HL-60 (cell line): Measurements from ENCODE around the gene LSAMP.

Experiments
- DNase-seq, 2 experiments: peaks; one replicate each; pipeline ENCODE4 v3.0.0-alpha.2; 2010 to 2020; ENCODE audit warnings: low read depth in 1 of 2, low spot score in 1 of 2
- H3K27ac ChIP-seq: fragments of 250-450 bp; sonication (Bioruptor Pico); replicated peaks from 2 replicates; pipeline ENCODE4 v1.5.1; 2020; ENCODE audit warnings: mild to moderate bottlenecking, moderate library complexity
- H3K27me3 ChIP-seq: fragments of 250-450 bp; sonication (Bioruptor Pico); 2 replicates; pipeline ENCODE4 v1.5.1; 2021; ENCODE audit warnings: mild to moderate bottlenecking, moderate library complexity; ENCODE audit not compliant: insufficient read depth, poor library complexity, severe bottlenecking
- H3K4me3 ChIP-seq: replicated peaks from 2 replicates; pipeline ENCODE4 v1.5.1; 2011; ENCODE audit warnings: mild to moderate bottlenecking, control low read depth, low read length; ENCODE audit not compliant: insufficient read depth
- GABPA ChIP-seq: IDR thresholded peaks from 2 replicates; pipeline ENCODE4 v1.6.1; 2012; ENCODE audit warnings: low read depth
- POLR2AphosphoS5 ChIP-seq: IDR thresholded peaks from 2 replicates; pipeline ENCODE4 v1.6.1; 2012; ENCODE audit warnings: low read depth
- SPI1 ChIP-seq: IDR thresholded peaks from 2 replicates; pipeline ENCODE4 v1.6.1; 2012; ENCODE audit warnings: low read depth, mild to moderate bottlenecking, borderline replicate concordance
- TF ChIP-seq, protein P1 (sequence below): IDR thresholded peaks from one replicate; pipeline ENCODE4 v1.5.1; 2011; ENCODE audit warnings: low read length, control low read depth, inconsistent platforms; ENCODE audit not compliant: insufficient read depth
- TF ChIP-seq, protein P2 (sequence below): IDR thresholded peaks from 2 replicates; pipeline ENCODE4 v1.6.1; 2012; ENCODE audit warnings: low read depth; ENCODE audit not compliant: insufficient replicate concordance

The LSAMP gene

DNA sequence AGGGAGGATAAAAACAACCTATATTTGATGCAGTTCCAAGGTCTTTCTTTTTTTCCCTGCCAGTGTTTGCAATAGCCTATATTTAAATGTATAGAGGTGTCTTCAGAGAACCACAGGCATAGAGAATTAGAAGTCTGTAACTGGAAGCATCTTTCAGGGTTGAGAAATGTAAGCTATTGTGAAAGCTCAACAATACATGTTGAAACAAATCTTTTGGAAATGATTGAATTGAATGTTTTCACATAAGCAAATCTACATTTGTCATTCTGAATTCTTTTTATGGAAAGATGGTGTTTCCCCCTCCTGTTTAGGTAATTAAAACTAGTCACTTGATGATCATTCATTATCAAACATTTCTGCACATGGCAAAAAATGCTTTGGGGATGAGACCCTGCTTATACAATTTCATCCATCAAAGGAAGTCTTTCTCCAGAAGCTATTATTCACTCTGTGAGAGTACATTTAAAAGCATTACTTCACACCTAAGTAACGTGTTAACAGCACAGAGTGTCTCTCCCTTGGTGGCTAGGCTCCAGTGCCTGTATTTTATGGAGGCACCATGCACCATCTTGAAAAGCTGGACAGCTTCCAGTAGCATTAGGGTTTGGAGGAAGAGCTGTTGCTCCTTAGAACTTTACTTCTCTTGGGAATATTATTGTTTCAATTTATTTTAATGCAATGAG, 406.2 kb downstream of the LSAMP start:
- no peak for TF ChIP-seq GABPA
- TF ChIP-seq POLR2AphosphoS5 = no peak
- TF ChIP-seq, protein P1, sequence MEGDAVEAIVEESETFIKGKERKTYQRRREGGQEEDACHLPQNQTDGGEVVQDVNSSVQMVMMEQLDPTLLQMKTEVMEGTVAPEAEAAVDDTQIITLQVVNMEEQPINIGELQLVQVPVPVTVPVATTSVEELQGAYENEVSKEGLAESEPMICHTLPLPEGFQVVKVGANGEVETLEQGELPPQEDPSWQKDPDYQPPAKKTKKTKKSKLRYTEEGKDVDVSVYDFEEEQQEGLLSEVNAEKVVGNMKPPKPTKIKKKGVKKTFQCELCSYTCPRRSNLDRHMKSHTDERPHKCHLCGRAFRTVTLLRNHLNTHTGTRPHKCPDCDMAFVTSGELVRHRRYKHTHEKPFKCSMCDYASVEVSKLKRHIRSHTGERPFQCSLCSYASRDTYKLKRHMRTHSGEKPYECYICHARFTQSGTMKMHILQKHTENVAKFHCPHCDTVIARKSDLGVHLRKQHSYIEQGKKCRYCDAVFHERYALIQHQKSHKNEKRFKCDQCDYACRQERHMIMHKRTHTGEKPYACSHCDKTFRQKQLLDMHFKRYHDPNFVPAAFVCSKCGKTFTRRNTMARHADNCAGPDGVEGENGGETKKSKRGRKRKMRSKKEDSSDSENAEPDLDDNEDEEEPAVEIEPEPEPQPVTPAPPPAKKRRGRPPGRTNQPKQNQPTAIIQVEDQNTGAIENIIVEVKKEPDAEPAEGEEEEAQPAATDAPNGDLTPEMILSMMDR = no peak
- TF ChIP-seq, protein P2, sequence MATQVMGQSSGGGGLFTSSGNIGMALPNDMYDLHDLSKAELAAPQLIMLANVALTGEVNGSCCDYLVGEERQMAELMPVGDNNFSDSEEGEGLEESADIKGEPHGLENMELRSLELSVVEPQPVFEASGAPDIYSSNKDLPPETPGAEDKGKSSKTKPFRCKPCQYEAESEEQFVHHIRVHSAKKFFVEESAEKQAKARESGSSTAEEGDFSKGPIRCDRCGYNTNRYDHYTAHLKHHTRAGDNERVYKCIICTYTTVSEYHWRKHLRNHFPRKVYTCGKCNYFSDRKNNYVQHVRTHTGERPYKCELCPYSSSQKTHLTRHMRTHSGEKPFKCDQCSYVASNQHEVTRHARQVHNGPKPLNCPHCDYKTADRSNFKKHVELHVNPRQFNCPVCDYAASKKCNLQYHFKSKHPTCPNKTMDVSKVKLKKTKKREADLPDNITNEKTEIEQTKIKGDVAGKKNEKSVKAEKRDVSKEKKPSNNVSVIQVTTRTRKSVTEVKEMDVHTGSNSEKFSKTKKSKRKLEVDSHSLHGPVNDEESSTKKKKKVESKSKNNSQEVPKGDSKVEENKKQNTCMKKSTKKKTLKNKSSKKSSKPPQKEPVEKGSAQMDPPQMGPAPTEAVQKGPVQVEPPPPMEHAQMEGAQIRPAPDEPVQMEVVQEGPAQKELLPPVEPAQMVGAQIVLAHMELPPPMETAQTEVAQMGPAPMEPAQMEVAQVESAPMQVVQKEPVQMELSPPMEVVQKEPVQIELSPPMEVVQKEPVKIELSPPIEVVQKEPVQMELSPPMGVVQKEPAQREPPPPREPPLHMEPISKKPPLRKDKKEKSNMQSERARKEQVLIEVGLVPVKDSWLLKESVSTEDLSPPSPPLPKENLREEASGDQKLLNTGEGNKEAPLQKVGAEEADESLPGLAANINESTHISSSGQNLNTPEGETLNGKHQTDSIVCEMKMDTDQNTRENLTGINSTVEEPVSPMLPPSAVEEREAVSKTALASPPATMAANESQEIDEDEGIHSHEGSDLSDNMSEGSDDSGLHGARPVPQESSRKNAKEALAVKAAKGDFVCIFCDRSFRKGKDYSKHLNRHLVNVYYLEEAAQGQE = no peak
- no peak for TF ChIP-seq SPI1
- DNase-seq = peak in 1 of 2 experiments; percentile 35
- no peaks in the 10 kb centered on the region for H3K27me3 ChIP-seq
- H3K27ac ChIP-seq = no peak overlapping the region
- no peak overlapping the region for H3K4me3 ChIP-seq

DNA sequence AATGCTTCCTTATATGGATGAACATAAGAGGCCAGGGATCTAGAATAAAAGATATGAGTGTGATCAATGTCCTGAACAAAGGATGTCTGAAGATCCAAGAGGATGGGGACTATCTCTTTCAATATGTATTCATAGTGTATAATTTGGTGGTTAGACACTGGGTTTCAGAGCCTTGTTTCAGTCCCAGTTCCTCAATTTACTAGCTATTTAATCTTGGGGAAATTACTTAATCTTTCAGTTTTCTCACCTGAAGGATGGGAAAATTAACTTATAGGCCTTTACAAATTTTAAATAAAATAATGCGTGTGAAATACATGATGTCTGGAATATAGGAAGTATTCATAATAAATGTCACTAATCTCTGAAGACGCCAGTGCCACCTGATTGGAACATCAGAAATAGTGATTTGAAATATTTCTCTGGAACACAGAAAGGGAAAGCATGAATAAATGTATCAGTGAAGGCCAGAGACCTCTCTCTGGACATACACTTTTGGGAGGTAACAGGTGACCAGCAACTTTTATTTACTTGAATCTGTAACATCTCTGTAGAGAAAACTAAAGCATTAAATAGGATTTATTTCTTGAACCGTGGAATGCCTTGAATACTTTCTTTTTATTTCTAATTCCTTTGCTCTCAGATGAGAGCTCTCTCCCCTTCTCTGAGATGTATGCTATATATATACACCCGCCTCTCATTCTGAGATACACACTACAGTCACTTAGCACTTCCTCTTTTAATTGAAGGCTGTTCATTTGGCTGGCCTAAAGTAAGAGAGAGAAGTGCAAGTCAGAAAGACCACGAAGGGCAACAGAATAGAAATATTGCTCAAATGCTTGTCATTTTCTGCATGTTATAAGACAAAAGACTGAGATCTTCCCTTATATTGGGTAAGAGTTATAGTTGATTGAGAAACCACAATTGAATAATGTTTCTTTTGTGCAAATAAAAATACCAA, 407.1 kb downstream of the LSAMP start:
- TF ChIP-seq GABPA = no peak
- peak; percentile 96 for TF ChIP-seq SPI1

DNA sequence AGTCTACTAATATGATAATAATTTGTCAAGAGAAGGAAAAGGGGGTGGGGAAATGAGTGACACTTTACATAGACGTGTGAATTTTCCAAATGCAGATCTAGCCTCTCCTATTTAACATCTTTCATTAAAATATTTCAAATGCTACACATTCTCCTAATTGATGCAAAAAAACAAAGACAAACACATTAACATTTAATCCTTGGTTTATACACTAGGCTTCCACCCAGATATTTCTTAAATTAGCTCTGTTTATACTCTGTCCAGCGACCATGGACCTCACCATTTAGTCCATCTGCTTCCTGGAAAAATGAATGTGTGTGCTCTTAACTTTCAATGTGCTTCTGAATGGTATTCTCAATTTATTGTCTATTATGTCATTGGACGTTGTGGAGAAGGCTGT, 409.9 kb downstream of the LSAMP start:
- TF ChIP-seq, protein P1 = no peak
- TF ChIP-seq, protein P2 = no peak
- TF ChIP-seq POLR2AphosphoS5 (no peak), GABPA (no peak), SPI1 (no peak)
- DNase-seq = no peak
- Histone ChIP-seq H3K27ac (no peak overlapping the region), H3K4me3 (no peak overlapping the region), H3K27me3 (no peaks in the 10 kb centered on the region)

More for the DNA sequence above, 407.1 kb downstream of the LSAMP start:
- Histone ChIP-seq H3K4me3 (no peak overlapping the region), H3K27me3 (no peaks in the 10 kb centered on the region), H3K27ac (no peak overlapping the region)
- DNase-seq = peak in 1 of 2 experiments; percentile 82

DNA sequence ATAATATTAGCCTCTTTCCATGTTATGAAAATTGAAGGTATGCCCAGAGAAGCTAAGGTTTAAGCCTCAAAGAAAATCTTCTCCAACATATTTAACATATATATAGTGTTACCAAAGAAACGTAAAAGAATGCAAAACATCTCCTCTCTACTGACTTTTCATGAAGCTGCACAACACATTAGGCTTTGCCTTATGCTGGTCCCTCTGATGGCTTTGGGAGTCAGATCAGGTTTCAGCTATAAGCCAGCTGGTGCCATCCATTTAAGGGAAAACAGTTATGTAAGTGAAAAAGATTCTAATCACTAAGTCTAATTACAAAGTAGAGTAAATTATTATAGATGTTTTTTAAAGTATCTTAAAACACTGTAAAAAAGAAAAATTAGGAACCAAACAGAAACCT, 410.5 kb downstream of the LSAMP start:
- no peak overlapping the region for H3K27ac ChIP-seq
- no peak for DNase-seq
- no peaks in the 10 kb centered on the region for H3K27me3 ChIP-seq
- no peak overlapping the region for H3K4me3 ChIP-seq
- TF ChIP-seq, protein P1 = no peak
- TF ChIP-seq SPI1 (no peak), POLR2AphosphoS5 (no peak), GABPA (no peak)
- TF ChIP-seq, protein P2 = no peak
